ENCODE measurements around the gene FLT3LG. TPM values are rescaled to one million over a fixed set of nuclear protein-coding genes. Genes with fewer than 3 reads are reported as not detected.

The FLT3LG gene
- total and polyA plus RNA-seq, 2 of the 8 experiments (the other 6 are each of a cell fraction or from before 2014, with no cell fraction given): 1.6 to 3.2 TPM

GRCh38 chr19:49470615-49470978 lies 3.4 kb upstream of the FLT3LG start (continued):
- TF ChIP-seq, protein P1, sequence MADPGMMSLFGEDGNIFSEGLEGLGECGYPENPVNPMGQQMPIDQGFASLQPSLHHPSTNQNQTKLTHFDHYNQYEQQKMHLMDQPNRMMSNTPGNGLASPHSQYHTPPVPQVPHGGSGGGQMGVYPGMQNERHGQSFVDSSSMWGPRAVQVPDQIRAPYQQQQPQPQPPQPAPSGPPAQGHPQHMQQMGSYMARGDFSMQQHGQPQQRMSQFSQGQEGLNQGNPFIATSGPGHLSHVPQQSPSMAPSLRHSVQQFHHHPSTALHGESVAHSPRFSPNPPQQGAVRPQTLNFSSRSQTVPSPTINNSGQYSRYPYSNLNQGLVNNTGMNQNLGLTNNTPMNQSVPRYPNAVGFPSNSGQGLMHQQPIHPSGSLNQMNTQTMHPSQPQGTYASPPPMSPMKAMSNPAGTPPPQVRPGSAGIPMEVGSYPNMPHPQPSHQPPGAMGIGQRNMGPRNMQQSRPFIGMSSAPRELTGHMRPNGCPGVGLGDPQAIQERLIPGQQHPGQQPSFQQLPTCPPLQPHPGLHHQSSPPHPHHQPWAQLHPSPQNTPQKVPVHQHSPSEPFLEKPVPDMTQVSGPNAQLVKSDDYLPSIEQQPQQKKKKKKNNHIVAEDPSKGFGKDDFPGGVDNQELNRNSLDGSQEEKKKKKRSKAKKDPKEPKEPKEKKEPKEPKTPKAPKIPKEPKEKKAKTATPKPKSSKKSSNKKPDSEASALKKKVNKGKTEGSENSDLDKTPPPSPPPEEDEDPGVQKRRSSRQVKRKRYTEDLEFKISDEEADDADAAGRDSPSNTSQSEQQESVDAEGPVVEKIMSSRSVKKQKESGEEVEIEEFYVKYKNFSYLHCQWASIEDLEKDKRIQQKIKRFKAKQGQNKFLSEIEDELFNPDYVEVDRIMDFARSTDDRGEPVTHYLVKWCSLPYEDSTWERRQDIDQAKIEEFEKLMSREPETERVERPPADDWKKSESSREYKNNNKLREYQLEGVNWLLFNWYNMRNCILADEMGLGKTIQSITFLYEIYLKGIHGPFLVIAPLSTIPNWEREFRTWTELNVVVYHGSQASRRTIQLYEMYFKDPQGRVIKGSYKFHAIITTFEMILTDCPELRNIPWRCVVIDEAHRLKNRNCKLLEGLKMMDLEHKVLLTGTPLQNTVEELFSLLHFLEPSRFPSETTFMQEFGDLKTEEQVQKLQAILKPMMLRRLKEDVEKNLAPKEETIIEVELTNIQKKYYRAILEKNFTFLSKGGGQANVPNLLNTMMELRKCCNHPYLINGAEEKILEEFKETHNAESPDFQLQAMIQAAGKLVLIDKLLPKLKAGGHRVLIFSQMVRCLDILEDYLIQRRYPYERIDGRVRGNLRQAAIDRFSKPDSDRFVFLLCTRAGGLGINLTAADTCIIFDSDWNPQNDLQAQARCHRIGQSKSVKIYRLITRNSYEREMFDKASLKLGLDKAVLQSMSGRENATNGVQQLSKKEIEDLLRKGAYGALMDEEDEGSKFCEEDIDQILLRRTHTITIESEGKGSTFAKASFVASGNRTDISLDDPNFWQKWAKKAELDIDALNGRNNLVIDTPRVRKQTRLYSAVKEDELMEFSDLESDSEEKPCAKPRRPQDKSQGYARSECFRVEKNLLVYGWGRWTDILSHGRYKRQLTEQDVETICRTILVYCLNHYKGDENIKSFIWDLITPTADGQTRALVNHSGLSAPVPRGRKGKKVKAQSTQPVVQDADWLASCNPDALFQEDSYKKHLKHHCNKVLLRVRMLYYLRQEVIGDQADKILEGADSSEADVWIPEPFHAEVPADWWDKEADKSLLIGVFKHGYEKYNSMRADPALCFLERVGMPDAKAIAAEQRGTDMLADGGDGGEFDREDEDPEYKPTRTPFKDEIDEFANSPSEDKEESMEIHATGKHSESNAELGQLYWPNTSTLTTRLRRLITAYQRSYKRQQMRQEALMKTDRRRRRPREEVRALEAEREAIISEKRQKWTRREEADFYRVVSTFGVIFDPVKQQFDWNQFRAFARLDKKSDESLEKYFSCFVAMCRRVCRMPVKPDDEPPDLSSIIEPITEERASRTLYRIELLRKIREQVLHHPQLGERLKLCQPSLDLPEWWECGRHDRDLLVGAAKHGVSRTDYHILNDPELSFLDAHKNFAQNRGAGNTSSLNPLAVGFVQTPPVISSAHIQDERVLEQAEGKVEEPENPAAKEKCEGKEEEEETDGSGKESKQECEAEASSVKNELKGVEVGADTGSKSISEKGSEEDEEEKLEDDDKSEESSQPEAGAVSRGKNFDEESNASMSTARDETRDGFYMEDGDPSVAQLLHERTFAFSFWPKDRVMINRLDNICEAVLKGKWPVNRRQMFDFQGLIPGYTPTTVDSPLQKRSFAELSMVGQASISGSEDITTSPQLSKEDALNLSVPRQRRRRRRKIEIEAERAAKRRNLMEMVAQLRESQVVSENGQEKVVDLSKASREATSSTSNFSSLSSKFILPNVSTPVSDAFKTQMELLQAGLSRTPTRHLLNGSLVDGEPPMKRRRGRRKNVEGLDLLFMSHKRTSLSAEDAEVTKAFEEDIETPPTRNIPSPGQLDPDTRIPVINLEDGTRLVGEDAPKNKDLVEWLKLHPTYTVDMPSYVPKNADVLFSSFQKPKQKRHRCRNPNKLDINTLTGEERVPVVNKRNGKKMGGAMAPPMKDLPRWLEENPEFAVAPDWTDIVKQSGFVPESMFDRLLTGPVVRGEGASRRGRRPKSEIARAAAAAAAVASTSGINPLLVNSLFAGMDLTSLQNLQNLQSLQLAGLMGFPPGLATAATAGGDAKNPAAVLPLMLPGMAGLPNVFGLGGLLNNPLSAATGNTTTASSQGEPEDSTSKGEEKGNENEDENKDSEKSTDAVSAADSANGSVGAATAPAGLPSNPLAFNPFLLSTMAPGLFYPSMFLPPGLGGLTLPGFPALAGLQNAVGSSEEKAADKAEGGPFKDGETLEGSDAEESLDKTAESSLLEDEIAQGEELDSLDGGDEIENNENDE (IDR thresholded peaks at IDR 0.05; ENCODE audit: insufficient replicate concordance, low read length): no peak
- TF ChIP-seq CREB1 (IDR thresholded peaks at IDR 0.05) (no peak), CEBPB (IDR thresholded peaks at IDR 0.05; ENCODE audit: low read depth, low read length) (no peak), POU5F1 (IDR thresholded peaks at IDR 0.05; ENCODE audit: low read depth, low read length) (no peak), EP300 (IDR thresholded peaks at IDR 0.05; ENCODE audit: borderline replicate concordance in 1 of 2, low read depth in 2 of 2, low read length in 2 of 2) (no peak), MAX (IDR thresholded peaks at IDR 0.05) (no peak), SIX5 (IDR thresholded peaks at IDR 0.05; ENCODE audit: low read depth, low read length) (no peak), GABPA (IDR thresholded peaks at IDR 0.05; ENCODE audit: borderline replicate concordance, insufficient read depth, low read length) (no peak), KDM4A (IDR thresholded peaks at IDR 0.05; ENCODE audit: low read depth, low read length, severe bottlenecking) (no peak)
- TF ChIP-seq, protein P2, sequence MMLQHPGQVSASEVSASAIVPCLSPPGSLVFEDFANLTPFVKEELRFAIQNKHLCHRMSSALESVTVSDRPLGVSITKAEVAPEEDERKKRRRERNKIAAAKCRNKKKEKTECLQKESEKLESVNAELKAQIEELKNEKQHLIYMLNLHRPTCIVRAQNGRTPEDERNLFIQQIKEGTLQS (IDR thresholded peaks at IDR 0.05; ENCODE audit: insufficient read depth, low read depth, low read length): no peak

Data from H1 (cell line).